GM12801 (cell line): ENCODE results near the gene RRAGC.

Source experiments
- TF ChIP-seq, protein P1 (sequence below): IDR thresholded peaks from one replicate; pipeline ENCODE4 v1.5.1; 2011; ENCODE audit warnings: control low read depth; ENCODE audit not compliant: insufficient read length; ENCODE audit errors: extremely low read depth

RRAGC gene

DNA sequence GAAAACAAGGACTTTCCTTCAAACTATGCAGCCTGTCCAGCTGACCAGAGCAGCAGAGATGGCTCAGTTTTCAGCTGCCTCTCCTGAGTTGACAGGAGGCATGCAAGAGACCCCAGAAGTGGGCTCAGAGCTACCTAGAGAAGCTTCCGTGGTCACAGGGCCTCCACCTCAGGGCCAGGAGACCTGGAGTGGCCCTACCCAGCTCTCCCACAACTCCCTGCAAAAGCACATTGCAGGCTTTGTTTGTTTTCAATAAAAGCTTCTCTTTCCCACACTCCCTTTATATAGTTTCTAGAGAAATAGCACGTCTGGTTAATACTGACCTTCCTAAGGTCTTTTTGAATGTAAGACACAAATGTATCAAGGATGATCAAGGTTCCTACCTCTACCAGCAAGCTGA, 40.1 kb downstream of the RRAGC start:
- TF ChIP-seq, protein P1, sequence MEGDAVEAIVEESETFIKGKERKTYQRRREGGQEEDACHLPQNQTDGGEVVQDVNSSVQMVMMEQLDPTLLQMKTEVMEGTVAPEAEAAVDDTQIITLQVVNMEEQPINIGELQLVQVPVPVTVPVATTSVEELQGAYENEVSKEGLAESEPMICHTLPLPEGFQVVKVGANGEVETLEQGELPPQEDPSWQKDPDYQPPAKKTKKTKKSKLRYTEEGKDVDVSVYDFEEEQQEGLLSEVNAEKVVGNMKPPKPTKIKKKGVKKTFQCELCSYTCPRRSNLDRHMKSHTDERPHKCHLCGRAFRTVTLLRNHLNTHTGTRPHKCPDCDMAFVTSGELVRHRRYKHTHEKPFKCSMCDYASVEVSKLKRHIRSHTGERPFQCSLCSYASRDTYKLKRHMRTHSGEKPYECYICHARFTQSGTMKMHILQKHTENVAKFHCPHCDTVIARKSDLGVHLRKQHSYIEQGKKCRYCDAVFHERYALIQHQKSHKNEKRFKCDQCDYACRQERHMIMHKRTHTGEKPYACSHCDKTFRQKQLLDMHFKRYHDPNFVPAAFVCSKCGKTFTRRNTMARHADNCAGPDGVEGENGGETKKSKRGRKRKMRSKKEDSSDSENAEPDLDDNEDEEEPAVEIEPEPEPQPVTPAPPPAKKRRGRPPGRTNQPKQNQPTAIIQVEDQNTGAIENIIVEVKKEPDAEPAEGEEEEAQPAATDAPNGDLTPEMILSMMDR = no peak

DNA sequence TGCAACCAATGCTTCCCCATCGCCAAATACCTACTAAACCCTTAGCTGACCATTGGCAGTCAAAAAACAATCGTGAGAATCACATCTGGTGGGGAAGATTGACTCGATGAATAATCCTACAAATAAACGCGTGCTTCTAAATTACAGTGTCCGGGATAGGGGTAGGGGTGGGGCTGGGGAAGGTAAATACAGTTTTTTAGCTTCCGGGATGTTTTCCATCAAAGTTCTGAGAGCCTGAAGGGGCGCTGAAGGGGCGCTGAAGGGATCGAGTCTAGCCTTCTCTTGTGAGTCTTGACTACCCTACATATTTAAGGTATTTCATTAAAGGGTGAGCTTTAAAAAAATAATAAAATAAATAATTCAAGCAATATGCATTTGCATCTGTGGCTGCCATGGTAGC, 40.5 kb downstream of the RRAGC start:
- TF ChIP-seq, protein P1 = no peak

DNA sequence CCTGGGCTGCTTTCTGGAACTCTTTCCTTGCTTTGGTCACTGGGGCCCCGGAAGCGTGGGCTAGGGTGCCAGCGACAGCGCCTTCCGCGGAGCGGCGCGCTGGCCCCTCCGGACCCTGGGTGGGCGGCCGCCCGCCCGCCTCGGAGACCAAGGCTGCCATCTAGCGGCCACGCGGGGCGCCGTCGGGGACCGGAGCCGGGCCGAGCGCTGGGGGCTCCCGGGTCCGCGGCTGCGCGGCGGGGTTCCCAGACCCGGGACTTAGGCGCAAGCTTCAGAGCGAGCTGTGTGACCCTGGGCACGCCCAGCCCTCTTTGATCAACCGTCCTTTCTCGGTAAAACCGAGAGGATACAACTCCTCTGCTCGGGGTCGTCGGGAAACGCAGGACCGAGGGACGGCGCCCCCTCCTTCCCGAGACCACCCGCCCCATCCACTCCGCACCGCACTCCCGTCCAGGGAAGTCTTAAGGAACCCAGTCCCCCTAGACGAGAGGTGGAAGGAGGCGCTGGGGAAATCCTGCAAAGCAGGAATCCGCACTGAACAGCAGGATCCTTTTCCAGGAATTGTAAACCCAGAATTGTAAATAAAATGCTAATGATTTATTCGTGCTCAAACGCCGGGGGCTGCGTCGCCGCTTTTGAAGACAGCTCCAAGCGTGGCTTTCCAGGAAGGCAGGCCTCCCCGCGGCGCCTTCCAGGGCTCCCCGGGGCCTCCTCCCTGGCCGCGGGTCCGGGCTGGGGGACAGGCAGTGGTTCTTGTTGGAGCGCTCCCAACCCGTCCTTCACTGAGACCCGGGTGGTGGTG, 41.2 kb downstream of the RRAGC start:
- TF ChIP-seq, protein P1 = no peak

DNA sequence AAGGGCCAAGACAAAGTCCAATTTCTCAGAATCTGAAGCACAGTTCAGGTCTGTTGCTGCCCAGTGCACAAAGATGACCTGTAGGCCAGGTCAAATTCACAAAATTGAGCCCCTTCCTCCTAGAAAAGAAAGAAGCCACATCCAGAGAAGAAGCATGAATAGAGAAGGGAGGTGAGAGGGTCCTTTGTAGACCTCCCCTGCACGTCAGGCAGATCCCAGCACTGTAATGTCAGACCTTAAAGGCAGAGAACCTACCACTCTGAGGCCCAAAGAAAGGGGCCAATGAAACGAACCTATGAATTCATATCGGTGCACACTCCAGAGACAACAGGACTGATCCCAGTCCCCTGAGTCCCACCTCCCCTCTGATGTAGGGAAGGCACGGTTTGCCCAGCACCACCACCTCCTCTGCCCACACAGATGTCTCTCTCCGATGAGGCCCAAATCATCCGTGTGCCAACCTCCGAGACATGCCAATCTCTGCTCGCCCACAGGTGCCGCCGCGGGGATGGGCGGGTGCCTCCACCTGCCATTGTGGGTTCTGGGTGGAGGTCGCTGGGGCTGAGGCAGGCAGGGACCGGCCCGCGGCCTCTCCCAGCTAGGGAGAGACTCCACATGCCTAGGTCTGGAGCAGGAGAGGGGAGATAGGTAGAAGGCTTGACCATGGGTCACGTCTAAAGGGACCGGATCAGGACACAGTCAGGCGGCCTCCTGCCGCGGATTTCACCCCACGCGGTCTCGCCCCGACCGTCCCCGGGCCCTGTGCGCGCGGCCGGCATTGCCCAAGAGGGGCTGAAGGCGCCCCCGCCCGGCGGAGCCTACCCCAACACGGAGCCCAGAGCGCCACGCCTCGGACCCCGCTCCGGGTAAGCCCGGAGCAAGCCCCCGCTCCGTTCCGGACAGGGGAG, 42.1 kb downstream of the RRAGC start:
- TF ChIP-seq, protein P1 = no peak

DNA sequence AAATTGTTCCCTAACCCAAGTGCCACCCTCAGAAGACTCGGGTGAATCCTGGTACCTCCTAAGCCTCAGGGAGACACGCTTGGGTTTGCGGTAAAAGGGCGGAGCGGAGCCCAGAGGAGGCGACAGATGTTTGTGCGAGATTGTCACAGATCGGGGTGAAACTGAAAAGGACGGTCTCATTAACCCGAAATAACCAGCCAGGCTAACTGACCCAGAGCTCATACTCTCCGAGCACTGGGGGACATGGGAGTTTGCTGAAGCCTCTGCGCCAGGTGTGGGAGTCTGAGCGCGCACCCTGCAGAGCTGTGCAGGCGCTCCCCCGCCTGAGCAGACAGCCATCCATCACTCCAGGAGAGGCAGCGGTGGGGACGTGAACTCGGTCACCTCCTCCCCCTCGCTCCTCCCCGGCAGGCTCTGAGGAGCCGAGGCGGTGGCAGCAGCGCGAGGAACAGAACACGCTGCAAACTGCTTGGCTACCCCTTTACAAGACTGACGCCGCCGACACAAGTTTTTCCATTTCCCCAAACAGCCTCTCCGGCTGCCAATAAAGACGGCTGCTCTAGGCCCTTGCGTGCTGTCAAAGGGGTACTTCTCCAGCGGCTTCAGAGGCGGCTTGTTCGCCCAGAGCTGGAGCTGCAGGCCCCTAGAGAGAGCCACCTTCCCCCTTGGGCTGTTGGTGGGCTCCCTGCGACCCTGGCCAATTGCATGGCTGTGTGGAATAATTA, 43.5 kb downstream of the RRAGC start:
- TF ChIP-seq, protein P1 = no peak

DNA sequence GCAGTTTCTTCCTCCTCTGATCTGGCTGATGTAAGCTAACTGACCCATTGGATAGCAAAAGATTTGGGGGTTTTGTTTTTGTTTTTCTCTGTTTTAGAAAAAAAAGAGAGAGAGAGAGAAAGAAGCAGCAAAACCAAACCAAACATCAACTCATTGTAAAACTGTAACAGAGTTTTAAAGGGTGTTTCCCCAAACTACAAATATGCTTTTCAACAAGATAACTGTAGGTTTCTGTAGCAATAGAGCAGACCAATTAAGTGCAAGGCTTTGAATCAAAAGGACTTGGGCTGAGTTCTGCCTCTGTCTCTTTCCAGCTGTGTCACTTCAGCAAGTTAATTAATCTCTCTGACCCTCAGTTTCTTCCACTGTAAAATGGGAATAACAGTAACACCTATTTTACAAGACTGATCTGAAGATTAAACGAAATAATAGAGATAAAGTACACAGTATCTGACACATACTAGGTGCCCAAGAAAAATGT, 44.5 kb downstream of the RRAGC start:
- TF ChIP-seq, protein P1 = no peak
